K562 (cell line): ENCODE measurements around the gene SLC19A2. TPM values are rescaled to one million over a fixed set of nuclear protein-coding genes. Genes with fewer than 3 reads are reported as not detected.
A peak's percentile ranks its signal among the peaks of the same experiment; 100 is the strongest.

ENCODE experiments used
- ATAC-seq: fragments of 200-7000 bp; cut with Tn5 transposase; 3 replicates; pipeline ENCODE4 v1.9.1; 2020; ENCODE audit warnings: moderate library complexity
- BruUV-seq: library from RNA; stranded (reverse); fragments of 400-500 nt; replicated peaks from 2 replicates; lab custom pipeline; 2021; lab: Mats Ljungman, UMichigan
- CTCF ChIA-PET: fragments of 300-600 bp; formaldehyde crosslinking; extraction: SDS; loops from one replicate; lab custom pipeline; 2021; ENCODE audit warnings: low intra/inter-chr PET ratio; lab: Yijun Ruan, JAX
- POLR2A ChIA-PET: fragments of 300-600, 350-650 bp; sonication (Branson Sonifier 250); formaldehyde crosslinking; extraction: SDS; loops from one replicate; lab custom pipeline; 2021; ENCODE audit warnings: antibody characterized with exemption, inconsistent platforms; lab: Yijun Ruan, JAX
- DNase-seq, 4 experiments: peaks; one replicate each; pipeline versions ENCODE4 v3.0.0 to v3.0.0-alpha.2; 2011 to 2018; ENCODE audit warnings: low spot score in 3 of 4, mixed read lengths in 3 of 4; ENCODE audit errors: extremely low read depth in 1 of 4
- FAIRE-seq: peaks from 2 replicates; lab custom pipeline; 2011; peaks lifted over from hg19 to GRCh38; lab: Jason Lieb, UNC
- H2AFZ ChIP-seq: 2 replicates; pipeline ENCODE4 v1.6.0; 2011; ENCODE audit warnings: low read depth, low read length, control low read depth, inconsistent platforms
- H3K27ac ChIP-seq: fragments of 200-600 bp; 3 replicates; pipeline ENCODE4 v1.8.0; 2011; ENCODE audit warnings: low read depth, mild to moderate bottlenecking, control low read depth, inconsistent platforms, low read length, moderate library complexity, mixed read lengths; ENCODE audit errors: extremely low read depth
- H3K27me3 ChIP-seq, 2 experiments: fragments of 300-600 bp in 1 of 2; 2 replicates in 1 of 2; 3 replicates in 1 of 2; pipeline versions ENCODE4 v1.6.0 to v1.8.0; 2011; ENCODE audit warnings: inconsistent platforms in 2 of 2, low read length in 2 of 2, mild to moderate bottlenecking in 1 of 2, mixed read lengths in 1 of 2, moderate library complexity in 1 of 2; ENCODE audit not compliant: control insufficient read depth in 2 of 2, insufficient read depth in 2 of 2
- H3K36me3 ChIP-seq: fragments of 300-600 bp; 3 replicates; pipeline ENCODE4 v1.8.0; 2011; ENCODE audit warnings: mild to moderate bottlenecking, low read length, inconsistent platforms; ENCODE audit not compliant: control insufficient read depth, insufficient read depth
- H3K4me1 ChIP-seq, 2 experiments: fragments of 200-600 bp in 1 of 2; replicated peaks in 1 of 2; 2 replicates in 1 of 2; 3 replicates in 1 of 2; pipeline versions ENCODE4 v1.5.1 to v1.8.0; 2011; ENCODE audit warnings: inconsistent platforms in 2 of 2, low read length in 2 of 2, mild to moderate bottlenecking in 1 of 2, mixed read lengths in 1 of 2, moderate library complexity in 1 of 2; ENCODE audit not compliant: control insufficient read depth in 2 of 2, insufficient read depth in 2 of 2
- H3K4me2 ChIP-seq: 2 replicates; pipeline ENCODE4 v1.6.1; 2011; ENCODE audit warnings: low read length, control low read depth, inconsistent platforms, mixed read lengths; ENCODE audit not compliant: insufficient read depth
- H3K4me3 ChIP-seq: fragments of 200-600 bp; sonication (generic), shearing (Covaris generic); 2 replicates; pipeline ENCODE4 v1.5.1; 2016; ENCODE audit warnings: control low read depth, inconsistent platforms
- H3K79me2 ChIP-seq: fragments of 200-600 bp; 3 replicates; pipeline ENCODE4 v1.8.0; 2011; ENCODE audit warnings: low read length, inconsistent platforms; ENCODE audit not compliant: control insufficient read depth, insufficient read depth
- H3K9ac ChIP-seq, 2 experiments: 2 replicates each; pipeline versions ENCODE4 v1.6.0 to v1.6.1; 2011; ENCODE audit warnings: low read depth in 2 of 2, low read length in 2 of 2, control low read depth in 1 of 2, inconsistent platforms in 1 of 2, mild to moderate bottlenecking in 1 of 2, mixed read lengths in 1 of 2; ENCODE audit not compliant: insufficient read depth in 1 of 2
- H3K9me1 ChIP-seq: one replicate; pipeline ENCODE4 v1.6.0; 2011; ENCODE audit warnings: inconsistent platforms, mild to moderate bottlenecking, low read length, moderate library complexity; ENCODE audit not compliant: control insufficient read depth, insufficient read depth
- H3K9me3 ChIP-seq: replicated peaks from 2 replicates; pipeline ENCODE4 v1.5.1; 2011; ENCODE audit warnings: low read depth, low read length, inconsistent platforms; ENCODE audit not compliant: control insufficient read depth, insufficient read depth
- H4K20me1 ChIP-seq: replicated peaks from 2 replicates; pipeline ENCODE4 v1.6.1; 2011; ENCODE audit warnings: low read length, inconsistent platforms, mixed read lengths; ENCODE audit not compliant: control insufficient read depth, insufficient read depth
- BCL6 ChIP-seq: fragments of 250-450 bp; sonication (Bioruptor Pico); IDR thresholded peaks from 2 replicates; pipeline ENCODE4 v1.4.0; 2020
- CREB1 ChIP-seq, 2 experiments: sonication (generic) in 1 of 2; formaldehyde crosslinking in 1 of 2; IDR thresholded peaks; 2 replicates each; pipeline versions ENCODE4 v1.6.1 to v1.8.0; 2012 to 2022; ENCODE audit warnings: inconsistent platforms in 1 of 2, mild to moderate bottlenecking in 1 of 2, missing genetic modification reagents in 1 of 2, moderate library complexity in 1 of 2
- MEIS2 ChIP-seq: fragments of 450-650 bp; IDR thresholded peaks from 2 replicates; pipeline ENCODE4 v1.6.1; 2014; ENCODE audit warnings: mild to moderate bottlenecking; ENCODE audit not compliant: partially characterized antibody
- NFIC ChIP-seq: fragments of 450-650 bp; IDR thresholded peaks from 2 replicates; pipeline ENCODE4 v1.6.1; 2017; ENCODE audit warnings: mild to moderate bottlenecking, inconsistent platforms
- NR2C1 ChIP-seq, 2 experiments: fragments of 450-650 bp; IDR thresholded peaks; 2 replicates each; pipeline ENCODE4 v1.6.1; 2017; ENCODE audit warnings: mild to moderate bottlenecking in 2 of 2, antibody characterized with exemption in 1 of 2, inconsistent platforms in 1 of 2, missing compliant biosample characterization in 1 of 2, missing genetic modification characterization in 1 of 2
- SMARCC2 ChIP-seq: fragments of 450-650 bp; IDR thresholded peaks from 2 replicates; pipeline ENCODE4 v1.6.1; 2017; ENCODE audit warnings: antibody characterized with exemption, moderate library complexity, mild to moderate bottlenecking, low read depth
- SRF ChIP-seq, 2 experiments: fragments of 250-450, 450-650 bp in 1 of 2; sonication (Bioruptor Pico) in 1 of 2; sonication (generic) in 1 of 2; formaldehyde crosslinking; IDR thresholded peaks; 2 replicates each; pipeline versions ENCODE4 v1.5.0 to v1.5.1; 2020 to 2022; ENCODE audit warnings: mild to moderate bottlenecking in 1 of 2, missing genetic modification reagents in 1 of 2
- TEAD4 ChIP-seq, 2 experiments: sonication (generic) in 1 of 2; formaldehyde crosslinking in 1 of 2; IDR thresholded peaks; 2 replicates each; pipeline versions ENCODE4 v1.6.1 to v1.8.0; 2012 to 2022; ENCODE audit warnings: borderline replicate concordance in 1 of 2, inconsistent platforms in 1 of 2, low read length in 1 of 2, mild to moderate bottlenecking in 1 of 2, missing genetic modification reagents in 1 of 2
- ZBTB8A ChIP-seq: fragments of 450-650 bp; IDR thresholded peaks from 2 replicates; pipeline ENCODE4 v1.6.1; 2018; ENCODE audit warnings: mild to moderate bottlenecking, moderate library complexity; ENCODE audit not compliant: partially characterized antibody
- WGBS: fragments of 100-300 bp; shearing (Covaris generic); methylation state at CpG from one replicate; pipeline ENCODE4 v1.1.6; 2016; ENCODE audit warnings: low coverage, mixed read lengths; ENCODE audit not compliant: insufficient coverage; ENCODE audit errors: missing lambda C conversion rate; 5-methylcytosine and 5-hydroxymethylcytosine counted together
- in situ Hi-C: fragments of 300-500 bp; cut with MboI; formaldehyde crosslinking; loops from 4 replicates; pipeline ENCODE4 v1.15.0; 2018; ENCODE audit warnings: inconsistent platforms, mixed read lengths
- intact Hi-C: fragments of 100-400 bp; cut with micrococcal nuclease; formaldehyde crosslinking; loops from 2 replicates; pipeline ENCODE4 v1.14.2; 2022
- polyA plus RNA-seq, 8 experiments: library from polyadenylated mRNA; depleted of rRNA in 4 of 8; stranded (reverse) in 5 of 8; unstranded in 3 of 8; fragments of >200 nt; fragmentation: Nextera tagmentation in 2 of 8; fragmentation: Illumina TruSeq in 1 of 8; extraction: Ambion mirVana in 2 of 8; extraction: Trizol in 1 of 8; gene quantifications; 2 replicates each; pipeline versions ENCODE4 v1.2.1 to v1.2.3, GENCODE V29; 2011 to 2014; ENCODE audit warnings: inconsistent platforms in 1 of 8, missing spikeins in 1 of 8
- total RNA-seq, 7 experiments: library from RNA; depleted of rRNA in 6 of 7; stranded (reverse); fragments of >200 nt in 6 of 7; fragmentation: Illumina TruSeq in 2 of 7; extraction: Trizol in 2 of 7; gene quantifications; 2 replicates each; pipeline versions ENCODE4 v1.2.1 to v1.2.3, GENCODE V29; 2011 to 2021; ENCODE audit warnings: low replicate concordance in 1 of 7
- TF ChIP-seq, protein P1 (sequence below), 3 experiments: IDR thresholded peaks in 2 of 3; conservative IDR thresholded peaks in 1 of 3; 2 replicates each; pipeline ENCODE4 v1.5.1; 2011 to 2012; ENCODE audit warnings: low read length in 3 of 3, mild to moderate bottlenecking in 3 of 3, control low read depth in 2 of 3, improper control_type of control experiment in 1 of 3, inconsistent platforms in 1 of 3, low read depth in 1 of 3, mixed read lengths in 1 of 3, moderate library complexity in 1 of 3; ENCODE audit not compliant: insufficient read depth in 2 of 3
- TF ChIP-seq, protein P2 (sequence below): sonication (generic); formaldehyde crosslinking; IDR thresholded peaks from 2 replicates; pipeline ENCODE4 v1.8.0; 2022; ENCODE audit warnings: mild to moderate bottlenecking, low read depth, missing genetic modification reagents
- TF ChIP-seq, protein P3 (sequence below), 2 experiments: fragments of 450-650 bp; IDR thresholded peaks; 2 replicates each; pipeline ENCODE4 v1.6.1; 2016
- TF ChIP-seq, protein P4 (sequence below): sonication (generic); formaldehyde crosslinking; IDR thresholded peaks from 2 replicates; pipeline ENCODE4 v1.8.0; 2022; ENCODE audit warnings: mild to moderate bottlenecking, missing genetic modification reagents

SLC19A2 gene
- total and polyA plus RNA-seq, 9 of the 15 experiments (the other 6 are each of a cell fraction or from before 2014, with no cell fraction given): 7.4 to 42.8 (median 19.2) TPM

DNA sequence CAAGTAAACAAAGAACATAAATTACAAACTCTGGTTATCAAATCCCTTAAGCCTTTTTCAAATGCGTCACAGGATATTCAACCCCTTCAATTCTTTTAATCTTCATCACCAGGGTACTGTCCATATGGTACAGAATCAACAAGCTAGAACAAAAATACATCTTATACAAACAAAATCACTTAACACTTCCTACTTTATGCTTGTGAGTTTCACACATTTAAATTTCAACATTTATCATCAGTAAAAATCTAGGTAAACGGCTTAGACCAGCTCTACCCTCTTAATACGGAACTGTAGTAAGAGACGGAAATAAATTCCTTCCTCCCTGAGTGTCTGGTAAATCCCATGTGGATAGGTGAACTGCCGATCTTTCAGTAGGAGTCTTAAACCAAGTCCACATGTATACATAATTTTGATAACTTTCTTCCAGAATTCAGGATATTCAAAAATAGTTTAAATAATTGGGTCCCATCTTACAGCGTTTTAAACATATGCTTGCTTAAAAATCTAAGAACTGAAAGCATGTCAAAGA lies 59.5 kb downstream of the SLC19A2 start (continued):
- TF ChIP-seq, protein P1, sequence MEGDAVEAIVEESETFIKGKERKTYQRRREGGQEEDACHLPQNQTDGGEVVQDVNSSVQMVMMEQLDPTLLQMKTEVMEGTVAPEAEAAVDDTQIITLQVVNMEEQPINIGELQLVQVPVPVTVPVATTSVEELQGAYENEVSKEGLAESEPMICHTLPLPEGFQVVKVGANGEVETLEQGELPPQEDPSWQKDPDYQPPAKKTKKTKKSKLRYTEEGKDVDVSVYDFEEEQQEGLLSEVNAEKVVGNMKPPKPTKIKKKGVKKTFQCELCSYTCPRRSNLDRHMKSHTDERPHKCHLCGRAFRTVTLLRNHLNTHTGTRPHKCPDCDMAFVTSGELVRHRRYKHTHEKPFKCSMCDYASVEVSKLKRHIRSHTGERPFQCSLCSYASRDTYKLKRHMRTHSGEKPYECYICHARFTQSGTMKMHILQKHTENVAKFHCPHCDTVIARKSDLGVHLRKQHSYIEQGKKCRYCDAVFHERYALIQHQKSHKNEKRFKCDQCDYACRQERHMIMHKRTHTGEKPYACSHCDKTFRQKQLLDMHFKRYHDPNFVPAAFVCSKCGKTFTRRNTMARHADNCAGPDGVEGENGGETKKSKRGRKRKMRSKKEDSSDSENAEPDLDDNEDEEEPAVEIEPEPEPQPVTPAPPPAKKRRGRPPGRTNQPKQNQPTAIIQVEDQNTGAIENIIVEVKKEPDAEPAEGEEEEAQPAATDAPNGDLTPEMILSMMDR (IDR thresholded peaks at IDR 0.05 in 2 of 3, conservative IDR thresholded peaks at IDR 0.05 in 1 of 3; ENCODE audit: insufficient read depth in 2 of 3, low read depth in 1 of 3, low read length in 3 of 3): no peak

DNA sequence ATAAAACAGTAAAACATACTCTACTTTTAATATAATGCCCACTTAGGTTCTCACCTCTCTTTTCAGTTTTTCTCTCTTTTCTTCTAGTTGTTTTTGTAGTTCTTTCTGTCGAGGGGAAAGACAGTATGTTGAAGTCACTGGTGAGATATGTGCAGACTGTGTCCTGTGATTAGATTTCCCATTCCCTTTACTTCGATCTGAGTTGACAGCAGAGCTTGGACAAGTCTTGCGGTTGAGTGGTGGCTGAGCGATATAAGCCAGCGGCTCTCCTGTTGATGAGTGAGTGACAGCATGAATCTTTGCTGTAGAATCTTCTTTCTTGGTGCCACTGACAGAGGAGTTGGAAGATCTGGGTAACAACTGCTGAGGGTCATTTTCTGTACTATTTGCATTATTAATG lies 64.4 kb downstream of the SLC19A2 start:
- no TSS peak for BruUV-seq
- H3K4me3 ChIP-seq: no peak overlapping the region
- ATAC-seq (peak; percentile 74), FAIRE-seq (peak; percentile 83), DNase-seq (peak in 2 of 4 experiments; percentile 6 to 41)
- ChIA-PET POLR2A (no interaction called here), CTCF (no interaction called here)
- WGBS: 2% methylated on average over 5 of the region's 5 CpGs
- H3K4me1 ChIP-seq: no peaks in the 10 kb centered on the region
- H4K20me1 ChIP-seq: no peaks in the 10 kb centered on the region
- intact Hi-C loops (no loop called here), in situ Hi-C loops (no loop called here)
- H3K36me3 ChIP-seq: no peaks in the 10 kb centered on the region
- no peaks in the 10 kb centered on the region for H3K79me2 ChIP-seq
- H3K27me3 ChIP-seq: 0 out of 5 replicates have a peak, but pooled peaks cover 0 to 2% of the 10 kb centered on the region in 2 experiments
- H3K9ac ChIP-seq: no peak overlapping the region
- H3K9me1 ChIP-seq: no peaks in the 10 kb centered on the region
- no peak overlapping the region for H3K27ac ChIP-seq
- H3K9me3 ChIP-seq: no peaks in the 10 kb centered on the region
- no peak overlapping the region for H3K4me2 ChIP-seq
- no peak overlapping the region for H2AFZ ChIP-seq
- peak; percentile 59 for TF ChIP-seq TEAD4 (IDR thresholded peaks at IDR 0.05; ENCODE audit: low read length)
- TF ChIP-seq TEAD4 (CRISPR knock-in tag; IDR thresholded peaks at IDR 0.05; ENCODE audit: borderline replicate concordance): no peak
- TF ChIP-seq, protein P2, sequence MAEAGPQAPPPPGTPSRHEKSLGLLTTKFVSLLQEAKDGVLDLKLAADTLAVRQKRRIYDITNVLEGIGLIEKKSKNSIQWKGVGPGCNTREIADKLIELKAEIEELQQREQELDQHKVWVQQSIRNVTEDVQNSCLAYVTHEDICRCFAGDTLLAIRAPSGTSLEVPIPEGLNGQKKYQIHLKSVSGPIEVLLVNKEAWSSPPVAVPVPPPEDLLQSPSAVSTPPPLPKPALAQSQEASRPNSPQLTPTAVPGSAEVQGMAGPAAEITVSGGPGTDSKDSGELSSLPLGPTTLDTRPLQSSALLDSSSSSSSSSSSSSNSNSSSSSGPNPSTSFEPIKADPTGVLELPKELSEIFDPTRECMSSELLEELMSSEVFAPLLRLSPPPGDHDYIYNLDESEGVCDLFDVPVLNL: no peak
- 0 out of 2 replicates have a peak, but pooled peaks have one; percentile 10 for TF ChIP-seq NFIC
- TF ChIP-seq SRF (CRISPR knock-in tag; IDR thresholded peaks at IDR 0.05): no peak
- TF ChIP-seq MEIS2: peak; percentile 71
- TF ChIP-seq, protein P3, sequence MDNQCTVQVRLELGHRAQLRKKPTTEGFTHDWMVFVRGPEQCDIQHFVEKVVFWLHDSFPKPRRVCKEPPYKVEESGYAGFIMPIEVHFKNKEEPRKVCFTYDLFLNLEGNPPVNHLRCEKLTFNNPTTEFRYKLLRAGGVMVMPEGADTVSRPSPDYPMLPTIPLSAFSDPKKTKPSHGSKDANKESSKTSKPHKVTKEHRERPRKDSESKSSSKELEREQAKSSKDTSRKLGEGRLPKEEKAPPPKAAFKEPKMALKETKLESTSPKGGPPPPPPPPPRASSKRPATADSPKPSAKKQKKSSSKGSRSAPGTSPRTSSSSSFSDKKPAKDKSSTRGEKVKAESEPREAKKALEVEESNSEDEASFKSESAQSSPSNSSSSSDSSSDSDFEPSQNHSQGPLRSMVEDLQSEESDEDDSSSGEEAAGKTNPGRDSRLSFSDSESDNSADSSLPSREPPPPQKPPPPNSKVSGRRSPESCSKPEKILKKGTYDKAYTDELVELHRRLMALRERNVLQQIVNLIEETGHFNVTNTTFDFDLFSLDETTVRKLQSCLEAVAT (IDR thresholded peaks at IDR 0.05): peak in 1 of 2 experiments; percentile 45; a peak in 1 of 4 replicates
- TF ChIP-seq, protein P4, sequence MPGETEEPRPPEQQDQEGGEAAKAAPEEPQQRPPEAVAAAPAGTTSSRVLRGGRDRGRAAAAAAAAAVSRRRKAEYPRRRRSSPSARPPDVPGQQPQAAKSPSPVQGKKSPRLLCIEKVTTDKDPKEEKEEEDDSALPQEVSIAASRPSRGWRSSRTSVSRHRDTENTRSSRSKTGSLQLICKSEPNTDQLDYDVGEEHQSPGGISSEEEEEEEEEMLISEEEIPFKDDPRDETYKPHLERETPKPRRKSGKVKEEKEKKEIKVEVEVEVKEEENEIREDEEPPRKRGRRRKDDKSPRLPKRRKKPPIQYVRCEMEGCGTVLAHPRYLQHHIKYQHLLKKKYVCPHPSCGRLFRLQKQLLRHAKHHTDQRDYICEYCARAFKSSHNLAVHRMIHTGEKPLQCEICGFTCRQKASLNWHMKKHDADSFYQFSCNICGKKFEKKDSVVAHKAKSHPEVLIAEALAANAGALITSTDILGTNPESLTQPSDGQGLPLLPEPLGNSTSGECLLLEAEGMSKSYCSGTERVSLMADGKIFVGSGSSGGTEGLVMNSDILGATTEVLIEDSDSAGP: no peak
- no peak for TF ChIP-seq BCL6 (CRISPR knock-in tag)
- TF ChIP-seq NR2C1 (IDR thresholded peaks at IDR 0.05): no peak
- no peak for TF ChIP-seq NR2C1 (tag; IDR thresholded peaks at IDR 0.05)
- no peak for TF ChIP-seq ZBTB8A
- TF ChIP-seq SMARCC2: no peak
- no peak for TF ChIP-seq CREB1 (IDR thresholded peaks at IDR 0.05)
- TF ChIP-seq CREB1 (CRISPR knock-in tag; IDR thresholded peaks at IDR 0.05): no peak
